AG09309 (cell line): ENCODE results near the gene CTRL.

Experiments
- DNase-seq: peaks from one replicate; pipeline ENCODE4 v3.0.0-alpha.2; 2010; ENCODE audit warnings: low read depth
- H3K4me3 ChIP-seq: 2 replicates; pipeline ENCODE4 v1.5.1; 2011; ENCODE audit warnings: mild to moderate bottlenecking, low read depth, low read length, moderate library complexity; ENCODE audit not compliant: control insufficient read depth
- TF ChIP-seq, protein P1 (sequence below): IDR thresholded peaks from 2 replicates; pipeline ENCODE4 v1.5.1; 2011; ENCODE audit warnings: mild to moderate bottlenecking, low read depth, low read length, inconsistent platforms; ENCODE audit not compliant: insufficient read depth, control insufficient read depth; ENCODE audit errors: missing control alignments

Gene CTRL

GRCh38 chr16:67935101-67935401, 3.4 kb upstream of the CTRL start:
- DNase-seq: no peak
- H3K4me3 ChIP-seq: peak overlapping the region; percentile 98
- TF ChIP-seq, protein P1, sequence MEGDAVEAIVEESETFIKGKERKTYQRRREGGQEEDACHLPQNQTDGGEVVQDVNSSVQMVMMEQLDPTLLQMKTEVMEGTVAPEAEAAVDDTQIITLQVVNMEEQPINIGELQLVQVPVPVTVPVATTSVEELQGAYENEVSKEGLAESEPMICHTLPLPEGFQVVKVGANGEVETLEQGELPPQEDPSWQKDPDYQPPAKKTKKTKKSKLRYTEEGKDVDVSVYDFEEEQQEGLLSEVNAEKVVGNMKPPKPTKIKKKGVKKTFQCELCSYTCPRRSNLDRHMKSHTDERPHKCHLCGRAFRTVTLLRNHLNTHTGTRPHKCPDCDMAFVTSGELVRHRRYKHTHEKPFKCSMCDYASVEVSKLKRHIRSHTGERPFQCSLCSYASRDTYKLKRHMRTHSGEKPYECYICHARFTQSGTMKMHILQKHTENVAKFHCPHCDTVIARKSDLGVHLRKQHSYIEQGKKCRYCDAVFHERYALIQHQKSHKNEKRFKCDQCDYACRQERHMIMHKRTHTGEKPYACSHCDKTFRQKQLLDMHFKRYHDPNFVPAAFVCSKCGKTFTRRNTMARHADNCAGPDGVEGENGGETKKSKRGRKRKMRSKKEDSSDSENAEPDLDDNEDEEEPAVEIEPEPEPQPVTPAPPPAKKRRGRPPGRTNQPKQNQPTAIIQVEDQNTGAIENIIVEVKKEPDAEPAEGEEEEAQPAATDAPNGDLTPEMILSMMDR: no peak

DNA sequence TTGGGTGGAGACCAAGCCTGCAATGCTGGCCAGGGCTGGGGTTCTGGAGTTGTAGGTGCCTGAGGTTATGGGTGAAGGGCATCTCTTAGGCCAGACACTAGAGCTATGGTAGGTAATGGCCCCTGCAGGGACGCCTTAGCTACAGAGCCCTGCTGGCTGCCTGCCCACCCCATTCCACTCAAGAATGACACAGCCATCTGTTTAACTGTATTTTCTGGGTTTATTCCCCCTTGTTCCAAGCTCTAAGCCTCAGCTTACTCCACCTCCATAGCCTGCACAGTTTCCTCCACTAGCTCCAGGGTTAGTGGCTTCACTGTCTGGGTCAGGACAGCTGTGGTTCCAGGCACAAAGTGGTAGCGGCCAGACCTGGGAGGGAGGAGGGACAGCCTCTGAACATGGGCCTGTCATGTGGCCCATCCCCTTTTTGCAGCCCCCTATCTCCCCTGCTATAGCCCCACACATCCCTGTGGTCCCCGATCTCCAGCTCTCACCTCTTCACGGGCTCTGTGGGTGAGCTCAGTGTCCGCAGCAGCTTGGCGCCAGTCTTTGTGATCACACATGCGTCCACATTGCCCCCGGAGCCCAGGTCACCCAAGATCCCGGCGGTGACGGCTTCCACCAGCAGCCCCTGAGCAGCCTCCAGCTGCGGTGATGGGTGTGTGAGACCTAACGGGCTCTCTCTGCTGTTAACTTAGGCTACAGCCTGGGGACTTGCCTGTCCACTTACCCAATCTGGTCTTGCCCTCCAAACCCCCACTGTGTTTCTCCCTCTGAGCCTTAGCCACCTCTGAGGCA, 2.8 kb upstream of the CTRL start:
- no peak for DNase-seq
- H3K4me3 ChIP-seq: peak overlapping the region; percentile 98
- TF ChIP-seq, protein P1: no peak

GRCh38 chr16:67933805-67934204, 2.1 kb upstream of the CTRL start:
- H3K4me3 ChIP-seq: no peak overlapping the region
- TF ChIP-seq, protein P1: no peak
- DNase-seq: no peak

DNA sequence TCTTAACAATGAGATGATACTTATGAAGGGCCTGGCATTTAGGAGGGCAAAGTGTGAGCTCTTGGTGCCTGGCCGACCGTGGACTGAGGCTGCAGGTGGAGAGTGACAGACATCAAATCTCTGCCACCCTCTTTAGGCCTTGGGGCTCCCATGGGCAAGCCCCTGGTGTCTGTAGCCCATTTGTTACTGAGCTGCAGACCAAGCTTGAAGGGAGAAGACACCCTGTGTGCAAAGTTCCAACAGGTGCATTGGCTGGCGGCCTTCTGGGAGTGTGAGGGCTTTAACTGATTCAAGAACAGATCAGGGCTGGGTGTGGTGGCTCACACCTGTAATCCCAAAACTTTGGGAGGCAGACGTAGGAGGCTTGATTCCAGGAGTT, 789 bp upstream of the CTRL start:
- TF ChIP-seq, protein P1: no peak
- DNase-seq: no peak
- H3K4me3 ChIP-seq: no peak overlapping the region

DNA sequence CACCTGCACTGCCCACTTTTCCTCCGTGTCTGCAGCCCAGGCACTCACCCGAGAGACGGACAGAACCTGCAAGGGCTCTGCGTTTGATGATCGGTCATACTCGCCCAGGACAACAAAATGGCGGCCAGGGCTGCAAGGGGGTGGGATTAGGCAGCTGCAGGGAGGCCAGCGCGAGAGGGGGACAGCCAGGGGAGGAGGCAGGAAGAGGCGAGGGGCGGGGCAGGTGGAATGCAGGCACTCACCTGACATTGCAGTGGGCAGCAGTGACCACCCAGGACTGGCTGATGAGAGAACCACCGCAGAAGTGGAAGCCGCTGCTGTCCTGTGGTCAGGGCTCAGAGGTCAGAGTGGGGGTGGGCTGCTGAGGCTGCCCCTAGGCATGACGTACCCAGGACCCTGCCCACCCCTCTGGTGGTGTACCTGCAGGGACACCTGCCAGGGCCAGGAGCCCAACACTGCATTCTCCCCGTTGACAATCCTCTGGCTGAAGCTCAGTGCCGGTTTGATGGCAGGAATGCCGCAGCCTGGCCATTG, 917 bp downstream of the CTRL start:
- no peak for DNase-seq
- H3K4me3 ChIP-seq: no peak overlapping the region
- TF ChIP-seq, protein P1: no peak

DNA sequence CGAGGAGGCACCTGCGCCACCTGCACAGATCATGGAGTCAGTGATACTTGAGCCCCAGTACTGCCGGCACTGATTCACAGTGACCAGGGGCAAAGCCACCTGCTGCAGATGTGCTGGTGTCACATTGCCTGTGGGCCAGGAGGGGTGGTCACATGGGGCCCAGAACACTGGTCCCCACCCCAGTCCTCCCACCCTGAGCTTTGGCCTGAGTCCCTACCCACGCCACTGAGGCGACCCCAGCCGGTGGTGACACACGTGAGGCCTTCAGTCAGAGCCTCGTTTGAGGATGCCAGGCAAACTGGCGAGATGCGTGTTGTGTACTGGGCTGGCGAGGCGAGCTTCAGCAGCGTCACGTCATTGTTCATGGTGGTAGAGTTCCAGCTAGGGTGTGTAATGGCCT, 1.5 kb downstream of the CTRL start:
- DNase-seq: no peak
- TF ChIP-seq, protein P1: no peak
- no peak overlapping the region for H3K4me3 ChIP-seq
